Measurements from ENCODE around the gene RAD23B.

Gene RAD23B

GRCh38 chr9:107299437-107299836, 16.4 kb downstream of the RAD23B start:
- no peak overlapping the region for H4K8ac ChIP-seq (ENCODE audit: low read length)
- H3K4me3 ChIP-seq (ENCODE audit: insufficient read depth in 1 of 2, low read depth in 1 of 2, low read length in 2 of 2) = no peak overlapping the region
- peak; percentile 22 for DNase-seq
- H3K14ac ChIP-seq (ENCODE audit: low read length in 2 of 2) = no peak overlapping the region
- no peaks in the 10 kb centered on the region for H3K9me3 ChIP-seq (ENCODE audit: control insufficient read depth, low read length)
- no peak overlapping the region for H3K18ac ChIP-seq (ENCODE audit: low read depth in 1 of 2, low read length in 2 of 2)
- no peak overlapping the region for H3K23ac ChIP-seq (ENCODE audit: low read length in 2 of 2)
- H2AK5ac ChIP-seq (ENCODE audit: low read length, severe bottlenecking) = no peak overlapping the region
- H3K36me3 ChIP-seq (ENCODE audit: control insufficient read depth in 1 of 2, insufficient read depth in 2 of 2, low read depth in 1 of 2, low read length in 2 of 2) = peaks cover 0 to 45% of the 10 kb centered on the region in 2 experiments
- no CpG with 5 or more reads among the region's 1 CpG for WGBS
- no peak overlapping the region for H3K4ac ChIP-seq (ENCODE audit: low read depth in 1 of 2, low read length in 2 of 2)
- H2AFZ ChIP-seq (ENCODE audit: low read depth, low read length) = no peak overlapping the region
- no peak overlapping the region for H2BK12ac ChIP-seq (ENCODE audit: low read length in 2 of 2)
- no peak overlapping the region for H2BK15ac ChIP-seq (ENCODE audit: low read depth, poor library complexity, severe bottlenecking)
- no peak overlapping the region for H3K4me2 ChIP-seq (ENCODE audit: low read length, poor library complexity, severe bottlenecking)
- H3K9ac ChIP-seq (ENCODE audit: low read length) = peak overlapping the region; percentile 57
- no peak overlapping the region for H2BK120ac ChIP-seq (ENCODE audit: low read depth, low read length)
- peaks cover 1% of the 10 kb centered on the region for H3K4me1 ChIP-seq (ENCODE audit: control insufficient read depth, insufficient read depth, low read depth, low read length)
- no peak overlapping the region for H3K27ac ChIP-seq (ENCODE audit: low read length, poor library complexity, severe bottlenecking)
- H3K79me1 ChIP-seq (replicated peaks; ENCODE audit: low read length, poor library complexity, severe bottlenecking) = no peaks in the 10 kb centered on the region
- no peaks in the 10 kb centered on the region for H3K27me3 ChIP-seq (ENCODE audit: control insufficient read depth in 1 of 2, insufficient read depth in 1 of 2, low read length in 2 of 2)
- H2BK5ac ChIP-seq (ENCODE audit: low read depth, low read length, poor library complexity, severe bottlenecking) = no peak overlapping the region
- H4K91ac ChIP-seq (ENCODE audit: low read length) = no peak overlapping the region

- Histone ChIP-seq H3K4me1 (ENCODE audit: control insufficient read depth, insufficient read depth, low read depth, low read length) (peaks cover 1% of the 10 kb centered on the region), H2AFZ (ENCODE audit: low read depth, low read length) (no peak overlapping the region), H3K27ac (ENCODE audit: low read length, poor library complexity, severe bottlenecking) (no peak overlapping the region), H2AK5ac (ENCODE audit: low read length, severe bottlenecking) (no peak overlapping the region), H2BK12ac (ENCODE audit: low read length in 2 of 2) (no peak overlapping the region), H3K27me3 (ENCODE audit: control insufficient read depth in 1 of 2, insufficient read depth in 1 of 2, low read length in 2 of 2) (no peaks in the 10 kb centered on the region), H2BK120ac (ENCODE audit: low read depth, low read length) (no peak overlapping the region), H3K36me3 (ENCODE audit: control insufficient read depth in 1 of 2, insufficient read depth in 2 of 2, low read depth in 1 of 2, low read length in 2 of 2) (peaks cover 12 to 90% of the 10 kb centered on the region in 2 experiments), H4K8ac (ENCODE audit: low read length) (no peak overlapping the region), H2BK15ac (ENCODE audit: low read depth, poor library complexity, severe bottlenecking) (no peak overlapping the region), H3K4ac (ENCODE audit: low read depth in 1 of 2, low read length in 2 of 2) (no peak overlapping the region), H3K9me3 (ENCODE audit: control insufficient read depth, low read length) (no peaks in the 10 kb centered on the region), H3K9ac (ENCODE audit: low read length) (no peak overlapping the region), H3K14ac (ENCODE audit: low read length in 2 of 2) (no peak overlapping the region), H3K79me1 (replicated peaks; ENCODE audit: low read length, poor library complexity, severe bottlenecking) (peaks cover 3% of the 10 kb centered on the region), H2BK5ac (ENCODE audit: low read depth, low read length, poor library complexity, severe bottlenecking) (no peak overlapping the region), H3K4me3 (ENCODE audit: insufficient read depth in 1 of 2, low read depth in 1 of 2, low read length in 2 of 2) (no peak overlapping the region), H3K4me2 (ENCODE audit: low read length, poor library complexity, severe bottlenecking) (no peak overlapping the region), H3K18ac (ENCODE audit: low read depth in 1 of 2, low read length in 2 of 2) (no peak overlapping the region), H4K91ac (ENCODE audit: low read length) (peak overlapping the region; percentile 7), H3K23ac (ENCODE audit: low read length in 2 of 2) (no peak overlapping the region)
- no peak for DNase-seq
- 100% methylated on average over 2 of the region's 2 CpGs for WGBS
These were observed 23.2 kb downstream of the RAD23B start for GRCh38 chr9:107306308-107306707.

GRCh38 chr9:107307331-107307730, 24.3 kb downstream of the RAD23B start:
- Histone ChIP-seq H3K79me1 (replicated peaks; ENCODE audit: low read length, poor library complexity, severe bottlenecking) (peaks cover 3% of the 10 kb centered on the region), H2BK120ac (ENCODE audit: low read depth, low read length) (no peak overlapping the region), H2AFZ (ENCODE audit: low read depth, low read length) (no peak overlapping the region), H3K4me3 (ENCODE audit: insufficient read depth in 1 of 2, low read depth in 1 of 2, low read length in 2 of 2) (no peak overlapping the region), H3K14ac (ENCODE audit: low read length in 2 of 2) (no peak overlapping the region), H3K4me2 (ENCODE audit: low read length, poor library complexity, severe bottlenecking) (no peak overlapping the region), H3K4me1 (ENCODE audit: control insufficient read depth, insufficient read depth, low read depth, low read length) (peaks cover 2% of the 10 kb centered on the region), H3K18ac (ENCODE audit: low read depth in 1 of 2, low read length in 2 of 2) (no peak overlapping the region), H4K91ac (ENCODE audit: low read length) (no peak overlapping the region), H3K27me3 (ENCODE audit: control insufficient read depth in 1 of 2, insufficient read depth in 1 of 2, low read length in 2 of 2) (no peaks in the 10 kb centered on the region), H3K9me3 (ENCODE audit: control insufficient read depth, low read length) (no peaks in the 10 kb centered on the region), H3K4ac (ENCODE audit: low read depth in 1 of 2, low read length in 2 of 2) (no peak overlapping the region), H3K23ac (ENCODE audit: low read length in 2 of 2) (no peak overlapping the region), H3K36me3 (ENCODE audit: control insufficient read depth in 1 of 2, insufficient read depth in 2 of 2, low read depth in 1 of 2, low read length in 2 of 2) (peaks cover 14 to 90% of the 10 kb centered on the region in 2 experiments), H3K9ac (ENCODE audit: low read length) (no peak overlapping the region), H2BK5ac (ENCODE audit: low read depth, low read length, poor library complexity, severe bottlenecking) (no peak overlapping the region), H4K8ac (ENCODE audit: low read length) (no peak overlapping the region), H2AK5ac (ENCODE audit: low read length, severe bottlenecking) (no peak overlapping the region), H3K27ac (ENCODE audit: low read length, poor library complexity, severe bottlenecking) (no peak overlapping the region), H2BK15ac (ENCODE audit: low read depth, poor library complexity, severe bottlenecking) (no peak overlapping the region), H2BK12ac (ENCODE audit: low read length in 2 of 2) (no peak overlapping the region)
- DNase-seq = no peak
- WGBS = 100% methylated on average over 1 of the region's 1 CpG

- no peak overlapping the region for H4K8ac ChIP-seq (ENCODE audit: low read length)
- H3K4ac ChIP-seq (ENCODE audit: low read depth in 1 of 2, low read length in 2 of 2) = no peak overlapping the region
- H3K79me1 ChIP-seq (replicated peaks; ENCODE audit: low read length, poor library complexity, severe bottlenecking) = peaks cover 3% of the 10 kb centered on the region
- H3K18ac ChIP-seq (ENCODE audit: low read depth in 1 of 2, low read length in 2 of 2) = no peak overlapping the region
- no peaks in the 10 kb centered on the region for H3K27me3 ChIP-seq (ENCODE audit: control insufficient read depth in 1 of 2, insufficient read depth in 1 of 2, low read length in 2 of 2)
- no peak overlapping the region for H4K91ac ChIP-seq (ENCODE audit: low read length)
- no peak overlapping the region for H3K14ac ChIP-seq (ENCODE audit: low read length in 2 of 2)
- no peak overlapping the region for H2BK5ac ChIP-seq (ENCODE audit: low read depth, low read length, poor library complexity, severe bottlenecking)
- WGBS = 0% methylated on average over 1 of the region's 1 CpG
- H3K36me3 ChIP-seq (ENCODE audit: control insufficient read depth in 1 of 2, insufficient read depth in 2 of 2, low read depth in 1 of 2, low read length in 2 of 2) = peaks cover 21 to 93% of the 10 kb centered on the region in 2 experiments
- H3K4me2 ChIP-seq (ENCODE audit: low read length, poor library complexity, severe bottlenecking) = no peak overlapping the region
- no peak overlapping the region for H2AFZ ChIP-seq (ENCODE audit: low read depth, low read length)
- no peaks in the 10 kb centered on the region for H3K9me3 ChIP-seq (ENCODE audit: control insufficient read depth, low read length)
- H3K23ac ChIP-seq (ENCODE audit: low read length in 2 of 2) = no peak overlapping the region
- no peak overlapping the region for H2BK15ac ChIP-seq (ENCODE audit: low read depth, poor library complexity, severe bottlenecking)
- H2BK120ac ChIP-seq (ENCODE audit: low read depth, low read length) = no peak overlapping the region
- H3K9ac ChIP-seq (ENCODE audit: low read length) = no peak overlapping the region
- H2BK12ac ChIP-seq (ENCODE audit: low read length in 2 of 2) = no peak overlapping the region
- no peak for DNase-seq
- no peak overlapping the region for H3K27ac ChIP-seq (ENCODE audit: low read length, poor library complexity, severe bottlenecking)
- peaks cover 4% of the 10 kb centered on the region for H3K4me1 ChIP-seq (ENCODE audit: control insufficient read depth, insufficient read depth, low read depth, low read length)
- no peak overlapping the region for H3K4me3 ChIP-seq (ENCODE audit: insufficient read depth in 1 of 2, low read depth in 1 of 2, low read length in 2 of 2)
- no peak overlapping the region for H2AK5ac ChIP-seq (ENCODE audit: low read length, severe bottlenecking)
These were observed 25.4 kb downstream of the RAD23B start for GRCh38 chr9:107308461-107308860.
